Natural killer cell (primary cell): ENCODE data around the gene CALML5. TPM values are rescaled to one million over a fixed set of nuclear protein-coding genes. Genes with fewer than 3 reads are reported as not detected.
"Not testable (repeated sequence)": the region's sequence is repeated elsewhere in the genome, so short reads cannot be mapped to it uniquely, and the experiment has no call there.

Experiments used
- ATAC-seq, 3 donors: fragments of 150-1000 bp in 2 of 3; fragments of 200-7000 bp in 1 of 3; cut with Tn5 transposase; 1 replicate in 1 of 3; 2 replicates in 2 of 3; pipeline ENCODE4 v1.10.0; 2021; ENCODE audit warnings: mild to moderate bottlenecking in 2 of 3, moderate library complexity in 2 of 3
- DNase-seq, 2 donors: peaks; one replicate each; pipeline versions ENCODE4 v3.0.0 to v3.0.0-alpha.2; 2013 to 2021; ENCODE audit warnings: mixed read lengths in 1 of 2
- H3K27ac ChIP-seq: one replicate; pipeline ENCODE4 v1.5.1; 2013; ENCODE audit warnings: mild to moderate bottlenecking, low read length
- H3K27me3 ChIP-seq: one replicate; pipeline ENCODE4 v1.6.1; 2013; ENCODE audit warnings: low read length; ENCODE audit not compliant: control insufficient read depth, insufficient read depth
- H3K36me3 ChIP-seq: one replicate; pipeline ENCODE4 v1.6.1; 2013; ENCODE audit warnings: low read length; ENCODE audit not compliant: control insufficient read depth, insufficient read depth
- H3K4me1 ChIP-seq: one replicate; pipeline ENCODE4 v1.6.1; 2013; ENCODE audit warnings: low read length; ENCODE audit not compliant: control insufficient read depth, insufficient read depth
- H3K4me3 ChIP-seq: one replicate; pipeline ENCODE4 v1.5.1; 2013; ENCODE audit warnings: low read length
- H3K9me3 ChIP-seq: one replicate; pipeline ENCODE4 v1.6.1; 2013; ENCODE audit warnings: low read length; ENCODE audit not compliant: control insufficient read depth, insufficient read depth
- H3K27ac Mint-ChIP-seq, 2 donors: one replicate each; pipeline ENCODE4 v1.8.0; 2022; ENCODE audit warnings: mild to moderate bottlenecking in 2 of 2, mixed read lengths in 2 of 2, moderate library complexity in 1 of 2
- H3K27me3 Mint-ChIP-seq, 2 donors: one replicate each; pipeline ENCODE4 v1.8.0; 2022; ENCODE audit warnings: low read depth in 2 of 2, mixed read lengths in 2 of 2
- H3K36me3 Mint-ChIP-seq: one replicate; pipeline ENCODE4 v1.8.0; 2022; ENCODE audit warnings: mixed read lengths
- H3K4me1 Mint-ChIP-seq, 2 donors: one replicate each; pipeline ENCODE4 v1.8.0; 2022; ENCODE audit warnings: mixed read lengths in 2 of 2
- H3K4me3 Mint-ChIP-seq: one replicate; pipeline ENCODE4 v1.8.0; 2022; ENCODE audit warnings: mild to moderate bottlenecking, moderate library complexity, mixed read lengths
- H3K9me3 Mint-ChIP-seq, 2 donors: one replicate each; pipeline ENCODE4 v1.8.0; 2022; ENCODE audit warnings: mixed read lengths in 2 of 2
- CTCF ChIP-seq: fragments of 200-600 bp; IDR thresholded peaks from one replicate; pipeline ENCODE4 v1.8.0; 2022; ENCODE audit warnings: antibody characterized with exemption
- WGBS: methylation state at CpG from one replicate; pipeline ENCODE4 v1.1.7; 2013; ENCODE audit warnings: missing lambda C conversion rate; ENCODE audit not compliant: insufficient coverage; 5-methylcytosine and 5-hydroxymethylcytosine counted together
- intact Hi-C: fragments of 100-400 bp; cut with micrococcal nuclease; formaldehyde crosslinking; loops from one replicate; pipeline ENCODE4 v1.14.2; 2022
- total RNA-seq, 4 donors: library from RNA; stranded (reverse); fragments of 120-200 nt in 1 of 4; gene quantifications; one replicate each; pipeline versions ENCODE4 v1.2.3 to v1.2.4, GENCODE V29; 2013 to 2022

CALML5 gene
- total RNA-seq, 3 donors from 2014 or later (not counting 1 experiment from before 2014, with no cell fraction given), result not detected

- H3K4me3 Mint-ChIP-seq, result no peak overlapping the region
- TF ChIP-seq CTCF, result no peak
- 94% methylated on average over 13 of the region's 13 CpGs for WGBS
Observed at GRCh38 chr10:5476918-5477525, 22.3 kb downstream of the CALML5 start.

DNA sequence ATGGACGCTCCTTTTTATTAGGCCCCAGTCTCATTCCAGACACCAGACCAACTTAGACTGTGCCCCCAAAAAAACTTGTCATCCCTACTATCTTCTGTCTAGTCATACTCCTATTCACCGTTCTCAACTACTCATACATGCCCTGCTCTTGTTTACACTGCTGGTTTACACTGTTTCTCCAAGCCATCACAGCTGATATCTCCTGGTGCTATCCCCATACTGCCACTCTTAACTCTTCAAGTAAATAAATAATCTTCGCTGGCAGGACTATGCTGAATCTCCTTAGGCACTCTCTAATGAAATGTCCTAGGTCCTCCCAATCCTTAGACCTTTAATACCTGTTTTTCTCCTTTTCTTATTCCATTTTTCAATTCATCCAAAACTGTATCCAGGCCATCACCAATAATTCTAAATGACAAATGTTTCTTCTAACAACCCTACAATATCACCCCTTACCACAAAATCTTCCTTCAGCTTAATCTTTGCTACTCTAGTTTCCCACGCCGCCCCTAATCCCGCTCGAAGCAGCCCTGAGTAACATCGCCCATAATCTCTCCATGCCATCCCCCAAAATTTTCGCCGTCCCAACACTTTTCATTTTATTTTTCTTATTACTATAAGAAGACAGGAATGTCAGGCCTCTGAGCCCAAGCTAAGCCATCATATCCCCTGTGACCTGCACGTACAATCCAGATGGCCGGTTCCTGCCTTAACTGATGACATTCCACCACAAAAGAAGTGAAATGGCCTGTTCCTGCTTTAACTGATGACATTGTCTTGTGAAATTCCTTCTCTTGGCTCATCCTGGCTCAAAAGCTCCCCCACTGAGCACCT is 23.2 kb downstream of the CALML5 start:
- H3K9me3 Mint-ChIP-seq, DNase-seq, H3K27ac ChIP-seq, H3K36me3 Mint-ChIP-seq, H3K4me3 Mint-ChIP-seq, intact Hi-C loops, H3K27ac Mint-ChIP-seq, H3K27me3 ChIP-seq, H3K36me3 ChIP-seq, ATAC-seq, H3K4me3 ChIP-seq, H3K4me1 Mint-ChIP-seq, H3K27me3 Mint-ChIP-seq, H3K9me3 ChIP-seq, H3K4me1 ChIP-seq: not testable (repeated sequence)
- WGBS, result 95% methylated on average over 10 of the region's 12 CpGs

More at GRCh38 chr10:5476918-5477525, 22.3 kb downstream of the CALML5 start:
- ATAC-seq (no peak), DNase-seq (no peak)
- H3K27ac Mint-ChIP-seq, result no peak overlapping the region
- H3K36me3 Mint-ChIP-seq, result no peaks in the 10 kb centered on the region
- no peaks in the 10 kb centered on the region for H3K9me3 Mint-ChIP-seq
- H3K9me3 ChIP-seq, result no peaks in the 10 kb centered on the region
- H3K4me3 ChIP-seq, result no peak overlapping the region
- no peak overlapping the region for H3K27ac ChIP-seq
- no peaks in the 10 kb centered on the region for H3K27me3 ChIP-seq
- no peaks in the 10 kb centered on the region for H3K4me1 Mint-ChIP-seq
- no peaks in the 10 kb centered on the region for H3K27me3 Mint-ChIP-seq
- no peaks in the 10 kb centered on the region for H3K36me3 ChIP-seq
- H3K4me1 ChIP-seq, result no peaks in the 10 kb centered on the region
- intact Hi-C loops, result no loop called here

DNA sequence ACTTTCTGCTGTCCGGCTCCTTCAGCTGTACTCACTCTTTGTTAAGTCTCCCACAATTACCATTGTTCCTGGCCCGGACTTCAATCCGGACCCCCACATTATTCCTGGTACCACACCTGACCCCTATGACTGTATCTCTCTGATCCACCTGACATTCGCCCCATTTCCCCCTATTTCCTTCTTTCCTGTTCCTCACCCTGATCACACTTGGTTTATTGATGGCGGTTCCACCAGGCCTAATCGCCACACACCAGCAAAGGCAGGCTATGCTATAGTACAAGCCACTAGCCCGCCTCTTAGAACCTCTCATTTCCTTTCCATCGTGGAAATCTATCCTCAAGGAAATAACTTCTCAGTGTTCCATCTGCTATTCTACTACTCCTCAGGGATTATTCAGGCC is 24.3 kb downstream of the CALML5 start:
- H3K36me3 ChIP-seq, ATAC-seq, H3K27me3 ChIP-seq, H3K27ac ChIP-seq, H3K27me3 Mint-ChIP-seq, H3K27ac Mint-ChIP-seq, H3K36me3 Mint-ChIP-seq, intact Hi-C loops, H3K4me3 Mint-ChIP-seq, H3K4me3 ChIP-seq, H3K4me1 Mint-ChIP-seq, H3K4me1 ChIP-seq, H3K9me3 Mint-ChIP-seq, DNase-seq, H3K9me3 ChIP-seq: not testable (repeated sequence)
- WGBS, result 84% methylated on average over 4 of the region's 8 CpGs

DNA sequence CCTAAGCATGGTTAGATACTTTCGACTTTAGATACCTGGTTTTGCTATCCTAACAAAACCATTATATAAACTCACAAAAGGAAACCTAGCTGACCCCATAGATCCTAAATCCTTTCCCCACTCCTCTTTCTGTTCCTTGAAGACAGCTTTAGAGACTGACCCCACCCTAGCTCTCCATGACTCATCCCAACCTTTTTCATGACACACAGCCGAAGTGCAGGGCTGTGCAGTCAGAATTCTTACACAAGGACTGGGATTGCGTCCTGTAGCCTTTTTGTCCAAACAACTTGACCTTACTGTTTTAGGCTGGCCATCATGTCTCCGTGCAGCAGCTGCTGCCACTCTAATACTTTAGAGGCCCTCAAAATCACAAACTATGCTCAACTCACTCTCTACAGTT is 24.7 kb downstream of the CALML5 start:
- intact Hi-C loops, ATAC-seq, H3K4me3 ChIP-seq, H3K4me3 Mint-ChIP-seq, H3K27ac ChIP-seq, H3K27me3 ChIP-seq, H3K27ac Mint-ChIP-seq, H3K4me1 ChIP-seq, H3K4me1 Mint-ChIP-seq, H3K36me3 ChIP-seq, DNase-seq, H3K9me3 ChIP-seq, H3K36me3 Mint-ChIP-seq, H3K9me3 Mint-ChIP-seq, H3K27me3 Mint-ChIP-seq: not testable (repeated sequence)
- 83% methylated on average over 4 of the region's 4 CpGs for WGBS
